Vagina (tissue), 2 donors: ENCODE data around the gene FAM171A1. TPM values are rescaled to one million over a fixed set of nuclear protein-coding genes. Genes with fewer than 3 reads are reported as not detected.
"Not testable (repeated sequence)": the region's sequence is repeated elsewhere in the genome, so short reads cannot be mapped to it uniquely, and the experiment has no call there.

ENCODE experiments used
- DNase-seq, 2 donors: peaks; one replicate each; pipeline ENCODE4 v3.0.0-alpha.2; 2017; ENCODE audit errors: extremely low spot score in 2 of 2
- H3K27ac ChIP-seq: fragments of 200-600 bp; sonication (generic); one replicate; pipeline ENCODE4 v1.5.1; 2019
- H3K27me3 ChIP-seq: fragments of 200-600 bp; sonication (generic); one replicate; pipeline ENCODE4 v1.5.1; 2019
- H3K36me3 ChIP-seq, 2 donors: fragments of 200-600 bp; sonication (generic); one replicate each; pipeline ENCODE4 v1.5.1; 2017 to 2019
- H3K4me1 ChIP-seq: fragments of 200-600 bp; sonication (generic); one replicate; pipeline ENCODE4 v1.5.1; 2019
- H3K4me3 ChIP-seq, 2 donors: fragments of 200-600 bp; sonication (generic); 1 replicate in 1 of 2; 2 replicates in 1 of 2; pipeline ENCODE4 v1.5.1; 2016 to 2019
- H3K9me3 ChIP-seq: fragments of 200-600 bp; sonication (generic); one replicate; pipeline ENCODE4 v1.5.1; 2019
- CTCF ChIP-seq, 3 experiments: fragments of 450-650 bp in 2 of 3; fragments of 200-600 bp in 1 of 3; sonication (generic) in 1 of 3; IDR thresholded peaks; one replicate each; pipeline ENCODE4 v1.5.1; 2017 to 2019; ENCODE audit warnings: antibody characterized with exemption in 3 of 3, mild to moderate bottlenecking in 2 of 3, moderate library complexity in 2 of 3
- POLR2A ChIP-seq, 2 donors: fragments of 450-650 bp; IDR thresholded peaks; one replicate each; pipeline ENCODE4 v1.6.1; 2017; ENCODE audit warnings: antibody characterized with exemption in 2 of 2, mild to moderate bottlenecking in 2 of 2, moderate library complexity in 2 of 2
- POLR2AphosphoS5 ChIP-seq, 2 donors: sonication (generic); formaldehyde crosslinking; IDR thresholded peaks; one replicate each; pipeline ENCODE4 v1.9.0; 2017; ENCODE audit warnings: antibody characterized with exemption in 2 of 2, mild to moderate bottlenecking in 2 of 2, low read depth in 1 of 2; ENCODE audit not compliant: insufficient read depth in 1 of 2
- intact Hi-C: fragments of 100-400 bp; cut with DNase I; formaldehyde crosslinking; loops from one replicate; pipeline ENCODE4 v1.15.1; 2023
- total RNA-seq: library from RNA; depleted of rRNA; stranded (reverse); fragments of >200 nt; gene quantifications from one replicate; pipeline ENCODE4 v1.2.3, GENCODE V29; 2016

Gene FAM171A1
- 8.6 TPM for total RNA-seq

- TF ChIP-seq CTCF (IDR thresholded peaks at IDR 0.05), result no peak
- TF ChIP-seq POLR2A (IDR thresholded peaks at IDR 0.05), result no peak
- TF ChIP-seq POLR2AphosphoS5 (IDR thresholded peaks at IDR 0.05; ENCODE audit: insufficient read depth in 1 of 2, low read depth in 1 of 2), result no peak
- intact Hi-C loops, result loop anchor here (5.0 kb wide), 2 partner anchors 114 to 159 kb away; no protein-coding TSS in a partner anchor
- Histone ChIP-seq H3K27ac (peak within 1 kb of the TSS; percentile 72), H3K4me3 (peak within 1 kb of the TSS; percentile 75 to 77), H3K27me3 (no peaks in the 10 kb centered on the region), H3K4me1 (peaks cover 17% of the 10 kb centered on the region), H3K9me3 (no peaks in the 10 kb centered on the region), H3K36me3 (no peaks in the 10 kb centered on the region)
- no peak for DNase-seq
Observed at GRCh38 chr10:15370856-15371701, at the start of gene FAM171A1. TSS of gene FAM171A1 (minus strand) at chr10:15371289. CDS start at chr10:15371052, 237 bp downstream.

DNA sequence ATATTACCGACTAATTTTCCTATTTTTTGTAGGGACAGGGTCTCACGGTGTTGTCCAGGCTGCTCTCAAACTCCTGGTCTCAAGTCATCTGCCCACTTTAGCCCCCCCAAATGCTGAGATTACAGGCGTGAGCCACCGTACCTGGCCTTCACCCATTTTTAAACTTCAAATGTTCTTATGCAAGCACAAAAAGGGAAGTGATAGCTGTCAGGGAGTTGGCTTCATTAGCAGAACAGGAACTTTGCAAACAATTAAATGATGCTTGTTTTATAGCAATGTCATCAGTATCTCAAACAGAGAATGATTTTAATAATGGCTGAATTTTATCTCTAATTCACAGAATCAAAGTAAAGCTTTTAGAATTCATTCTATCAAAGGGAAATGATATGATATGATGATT is 49.8 kb upstream of the FAM171A1 start:
- H3K9me3 ChIP-seq, result no peaks in the 10 kb centered on the region
- no peak overlapping the region for H3K4me3 ChIP-seq
- no peaks in the 10 kb centered on the region for H3K4me1 ChIP-seq
- intact Hi-C loops, result no loop called here
- H3K27me3 ChIP-seq, result no peaks in the 10 kb centered on the region
- no peak for TF ChIP-seq POLR2A (IDR thresholded peaks at IDR 0.05)
- no peak for TF ChIP-seq CTCF (IDR thresholded peaks at IDR 0.05)
- no peak for DNase-seq
- no peaks in the 10 kb centered on the region for H3K36me3 ChIP-seq
- no peak overlapping the region for H3K27ac ChIP-seq

- H3K4me3 ChIP-seq, result no peak overlapping the region
- H3K27me3 ChIP-seq, result no peaks in the 10 kb centered on the region
- no peaks in the 10 kb centered on the region for H3K9me3 ChIP-seq
- intact Hi-C loops, result no loop called here
- DNase-seq, result no peak
- H3K36me3 ChIP-seq, result no peaks in the 10 kb centered on the region
- TF ChIP-seq CTCF (IDR thresholded peaks at IDR 0.05) (peak; percentile 43 to 58 (median 58)), POLR2A (IDR thresholded peaks at IDR 0.05) (no peak)
- no peak overlapping the region for H3K27ac ChIP-seq
- no peaks in the 10 kb centered on the region for H3K4me1 ChIP-seq
Observed at GRCh38 chr10:15419279-15419874, 48.3 kb upstream of the FAM171A1 start.

DNA sequence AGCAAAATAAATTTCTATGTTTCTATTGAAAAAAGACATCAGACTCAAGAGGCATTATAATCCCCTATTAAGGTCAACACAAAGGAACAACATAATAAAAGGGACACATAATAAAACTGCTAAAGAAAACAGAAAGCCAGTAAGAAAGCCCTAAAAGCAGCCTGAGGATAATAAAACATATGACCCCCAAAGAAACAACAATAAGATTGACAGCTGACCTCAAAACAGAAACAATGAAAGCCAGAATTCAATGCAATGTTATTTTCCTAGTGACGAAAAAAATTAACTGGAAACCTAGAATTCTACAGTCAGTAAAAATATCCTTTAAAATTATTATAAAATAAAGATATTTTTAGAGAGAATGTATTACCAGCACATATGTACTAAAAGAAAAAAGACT is 44.9 kb upstream of the FAM171A1 start:
- Histone ChIP-seq H3K27me3 (no peaks in the 10 kb centered on the region), H3K27ac (no peak overlapping the region)
- TF ChIP-seq POLR2A (IDR thresholded peaks at IDR 0.05) (no peak), CTCF (IDR thresholded peaks at IDR 0.05) (no peak), POLR2AphosphoS5 (IDR thresholded peaks at IDR 0.05; ENCODE audit: insufficient read depth in 1 of 2, low read depth in 1 of 2) (no peak)

DNA sequence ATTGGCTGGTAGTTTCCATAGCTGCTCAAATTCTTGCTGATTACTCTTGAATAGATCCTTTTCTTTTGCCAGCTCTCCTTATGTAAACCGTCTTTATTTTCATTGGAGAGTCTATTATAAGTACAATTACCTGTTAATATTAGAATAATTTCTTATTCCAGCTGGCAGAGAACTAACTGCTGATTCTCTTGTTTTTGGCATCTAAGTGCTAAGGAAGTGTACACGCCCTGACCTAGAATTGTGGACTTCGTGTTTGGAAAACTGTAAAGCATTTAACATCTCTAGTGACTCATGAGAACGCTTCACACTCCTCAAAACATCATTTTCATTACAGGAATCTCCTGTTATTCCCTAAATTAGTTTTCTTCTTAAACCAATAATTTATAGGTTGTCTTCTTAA is 39.9 kb upstream of the FAM171A1 start:
- Histone ChIP-seq H3K4me1 (no peaks in the 10 kb centered on the region), H3K27me3 (no peaks in the 10 kb centered on the region)
- TF ChIP-seq POLR2AphosphoS5 (IDR thresholded peaks at IDR 0.05; ENCODE audit: insufficient read depth in 1 of 2, low read depth in 1 of 2), result peak in 1 of 2 donors; percentile 64
- no peak for TF ChIP-seq CTCF (IDR thresholded peaks at IDR 0.05)
- no peak for TF ChIP-seq POLR2A (IDR thresholded peaks at IDR 0.05)

More for the DNA sequence above, 44.9 kb upstream of the FAM171A1 start:
- Histone ChIP-seq H3K4me3 (no peak overlapping the region), H3K36me3 (no peaks in the 10 kb centered on the region), H3K9me3 (no peaks in the 10 kb centered on the region), H3K4me1 (no peaks in the 10 kb centered on the region)
- DNase-seq, result no peak
- intact Hi-C loops, result no loop called here

GRCh38 chr10:15409350-15409749 is 38.3 kb upstream of the FAM171A1 start:
- H3K36me3 ChIP-seq, DNase-seq, H3K4me1 ChIP-seq, intact Hi-C loops, H3K4me3 ChIP-seq, H3K27ac ChIP-seq, H3K27me3 ChIP-seq, H3K9me3 ChIP-seq: not testable (repeated sequence)

More for the DNA sequence above, 39.9 kb upstream of the FAM171A1 start:
- no peak for DNase-seq
- H3K4me3 ChIP-seq, result no peak overlapping the region
- no peaks in the 10 kb centered on the region for H3K9me3 ChIP-seq
- intact Hi-C loops, result no loop called here
- H3K27ac ChIP-seq, result no peak overlapping the region
- H3K36me3 ChIP-seq, result no peaks in the 10 kb centered on the region
